ENCODE measurements around the gene ZNF579.

GRCh38 chr19:55578761-55579747, 1.6 kb downstream of the ZNF579 start:
- TF ChIP-seq CTCF (IDR thresholded peaks at IDR 0.05; ENCODE audit: poor library complexity, severe bottlenecking) (no peak), TAF1 (IDR thresholded peaks at IDR 0.05; ENCODE audit: low read depth) (no peak), RAD21 (conservative IDR thresholded peaks at IDR 0.05) (no peak), MXI1 (conservative IDR thresholded peaks at IDR 0.05; ENCODE audit: poor library complexity, severe bottlenecking) (no peak), EZH2 (IDR thresholded peaks at IDR 0.05; ENCODE audit: borderline replicate concordance, insufficient read depth, low read length, poor library complexity, severe bottlenecking) (no peak), REST (IDR thresholded peaks at IDR 0.05; ENCODE audit: borderline replicate concordance) (no peak), POLR2AphosphoS5 (IDR thresholded peaks at IDR 0.05) (no peak)

Measured in neural cell (in vitro differentiated cells).